BE2C (cell line): ENCODE measurements around the gene GTF2H4.

Experiments used
- DNase-seq: peaks from one replicate; pipeline ENCODE4 v3.0.0-alpha.2; 2020
- H3K27me3 ChIP-seq: fragments of 250-450 bp; sonication (Bioruptor Pico); 2 replicates; pipeline ENCODE4 v1.5.1; 2020; ENCODE audit warnings: mild to moderate bottlenecking
- H3K36me3 ChIP-seq: fragments of 250-450 bp; sonication (Bioruptor Pico); 2 replicates; pipeline ENCODE4 v1.5.1; 2020; ENCODE audit warnings: mild to moderate bottlenecking
- H3K4me1 ChIP-seq: fragments of 250-450 bp; sonication (Bioruptor Pico); 2 replicates; pipeline ENCODE4 v1.5.1; 2020
- H3K4me3 ChIP-seq: 2 replicates; pipeline ENCODE4 v1.5.1; 2011; ENCODE audit warnings: low read depth, low read length
- H3K9me3 ChIP-seq: fragments of 250-450 bp; sonication (Bioruptor Pico); 2 replicates; pipeline ENCODE4 v1.5.1; 2020
- TF ChIP-seq, protein P1 (sequence below): IDR thresholded peaks from 2 replicates; pipeline ENCODE4 v1.5.1; 2012; ENCODE audit warnings: mild to moderate bottlenecking, low read depth, low read length

Gene GTF2H4

DNA sequence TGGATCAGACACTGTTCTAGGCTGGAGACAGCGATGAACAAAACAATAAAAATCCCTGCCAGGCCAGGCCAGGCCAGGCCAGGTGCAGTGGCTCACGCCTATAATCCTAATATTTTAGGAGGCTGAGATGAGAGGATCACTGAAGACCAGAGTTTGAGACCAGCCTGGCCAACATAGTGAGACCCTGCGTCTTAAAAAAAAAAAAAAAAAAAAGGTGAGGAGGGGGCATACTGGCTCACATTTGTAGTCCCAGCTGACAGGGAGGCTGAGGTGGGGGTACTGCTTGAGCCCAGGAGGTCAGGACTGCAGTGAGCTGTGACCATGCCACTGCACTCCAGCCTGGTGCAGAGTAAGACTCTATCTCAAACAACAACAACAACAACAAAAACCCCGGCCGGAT is 37.3 kb downstream of the GTF2H4 start:
- Histone ChIP-seq H3K4me1 (no peaks in the 10 kb centered on the region), H3K36me3 (no peaks in the 10 kb centered on the region), H3K4me3 (no peak overlapping the region), H3K27me3 (peaks cover 26% of the 10 kb centered on the region), H3K9me3 (no peaks in the 10 kb centered on the region)
- DNase-seq = no peak
- TF ChIP-seq, protein P1, sequence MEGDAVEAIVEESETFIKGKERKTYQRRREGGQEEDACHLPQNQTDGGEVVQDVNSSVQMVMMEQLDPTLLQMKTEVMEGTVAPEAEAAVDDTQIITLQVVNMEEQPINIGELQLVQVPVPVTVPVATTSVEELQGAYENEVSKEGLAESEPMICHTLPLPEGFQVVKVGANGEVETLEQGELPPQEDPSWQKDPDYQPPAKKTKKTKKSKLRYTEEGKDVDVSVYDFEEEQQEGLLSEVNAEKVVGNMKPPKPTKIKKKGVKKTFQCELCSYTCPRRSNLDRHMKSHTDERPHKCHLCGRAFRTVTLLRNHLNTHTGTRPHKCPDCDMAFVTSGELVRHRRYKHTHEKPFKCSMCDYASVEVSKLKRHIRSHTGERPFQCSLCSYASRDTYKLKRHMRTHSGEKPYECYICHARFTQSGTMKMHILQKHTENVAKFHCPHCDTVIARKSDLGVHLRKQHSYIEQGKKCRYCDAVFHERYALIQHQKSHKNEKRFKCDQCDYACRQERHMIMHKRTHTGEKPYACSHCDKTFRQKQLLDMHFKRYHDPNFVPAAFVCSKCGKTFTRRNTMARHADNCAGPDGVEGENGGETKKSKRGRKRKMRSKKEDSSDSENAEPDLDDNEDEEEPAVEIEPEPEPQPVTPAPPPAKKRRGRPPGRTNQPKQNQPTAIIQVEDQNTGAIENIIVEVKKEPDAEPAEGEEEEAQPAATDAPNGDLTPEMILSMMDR = no peak

DNA sequence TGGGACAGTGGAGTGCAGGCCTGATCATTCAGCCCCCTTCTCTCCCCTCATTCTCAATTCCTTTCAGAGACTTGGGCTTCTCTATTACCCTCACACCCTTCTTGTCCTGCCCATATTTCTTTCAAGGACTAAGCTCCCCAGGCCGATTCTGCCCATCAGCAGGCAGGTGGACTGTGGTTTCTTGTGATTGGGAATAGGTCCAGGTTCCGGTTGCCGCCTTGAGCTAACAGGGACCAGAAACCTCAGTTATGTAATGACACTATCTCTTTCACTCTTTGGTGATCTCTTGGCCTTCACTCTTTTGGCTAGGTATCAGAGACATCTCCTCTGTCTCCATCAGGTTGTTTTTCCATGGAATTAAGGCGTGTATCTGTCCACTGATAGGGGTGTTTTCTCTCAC is 39.2 kb downstream of the GTF2H4 start:
- H3K36me3 ChIP-seq = no peaks in the 10 kb centered on the region
- TF ChIP-seq, protein P1 = no peak
- no peaks in the 10 kb centered on the region for H3K9me3 ChIP-seq
- no peak overlapping the region for H3K4me3 ChIP-seq
- no peaks in the 10 kb centered on the region for H3K4me1 ChIP-seq
- H3K27me3 ChIP-seq = peaks cover 21% of the 10 kb centered on the region
- no peak for DNase-seq

DNA sequence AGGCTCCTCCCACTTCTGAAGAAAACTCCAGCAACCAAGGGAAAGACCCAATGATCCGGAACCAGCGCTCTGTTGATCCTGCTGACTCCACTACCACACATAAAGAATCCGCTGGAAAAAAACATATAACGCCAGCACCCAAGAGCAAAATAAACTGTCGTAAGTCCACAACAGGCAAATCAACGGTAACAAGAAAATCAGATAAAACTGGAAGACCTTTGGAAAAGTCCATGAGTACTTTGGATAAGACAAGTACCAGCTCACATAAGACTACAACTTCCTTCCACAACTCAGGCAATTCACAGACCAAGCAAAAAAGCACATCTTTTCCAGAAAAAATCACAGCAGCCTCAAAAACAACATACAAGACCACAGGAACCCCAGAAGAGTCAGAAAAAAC is 40.8 kb downstream of the GTF2H4 start:
- Histone ChIP-seq H3K9me3 (no peaks in the 10 kb centered on the region), H3K27me3 (peaks cover 27% of the 10 kb centered on the region), H3K36me3 (no peaks in the 10 kb centered on the region), H3K4me1 (no peaks in the 10 kb centered on the region), H3K4me3 (no peak overlapping the region)
- TF ChIP-seq, protein P1 = no peak
- DNase-seq = no peak

DNA sequence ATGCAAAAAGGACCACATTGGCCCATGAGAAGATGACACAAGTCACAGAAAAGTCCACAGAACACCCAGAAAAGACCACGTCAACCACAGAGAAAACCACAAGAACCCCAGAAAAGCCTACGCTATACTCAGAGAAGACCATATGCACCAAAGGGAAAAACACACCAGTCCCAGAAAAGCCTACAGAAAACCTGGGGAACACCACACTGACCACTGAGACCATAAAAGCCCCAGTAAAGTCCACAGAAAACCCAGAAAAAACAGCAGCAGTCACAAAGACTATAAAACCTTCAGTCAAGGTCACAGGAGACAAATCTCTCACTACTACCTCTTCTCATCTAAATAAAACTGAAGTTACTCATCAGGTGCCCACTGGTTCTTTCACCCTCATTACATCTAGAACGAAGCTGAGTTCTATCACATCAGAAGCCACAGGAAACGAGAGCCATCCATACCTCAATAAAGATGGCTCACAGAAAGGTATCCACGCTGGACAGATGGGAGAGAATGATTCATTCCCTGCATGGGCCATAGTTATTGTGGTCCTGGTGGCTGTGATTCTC is 44.0 kb downstream of the GTF2H4 start:
- no peak for DNase-seq
- H3K27me3 ChIP-seq = peaks cover 48% of the 10 kb centered on the region

DNA sequence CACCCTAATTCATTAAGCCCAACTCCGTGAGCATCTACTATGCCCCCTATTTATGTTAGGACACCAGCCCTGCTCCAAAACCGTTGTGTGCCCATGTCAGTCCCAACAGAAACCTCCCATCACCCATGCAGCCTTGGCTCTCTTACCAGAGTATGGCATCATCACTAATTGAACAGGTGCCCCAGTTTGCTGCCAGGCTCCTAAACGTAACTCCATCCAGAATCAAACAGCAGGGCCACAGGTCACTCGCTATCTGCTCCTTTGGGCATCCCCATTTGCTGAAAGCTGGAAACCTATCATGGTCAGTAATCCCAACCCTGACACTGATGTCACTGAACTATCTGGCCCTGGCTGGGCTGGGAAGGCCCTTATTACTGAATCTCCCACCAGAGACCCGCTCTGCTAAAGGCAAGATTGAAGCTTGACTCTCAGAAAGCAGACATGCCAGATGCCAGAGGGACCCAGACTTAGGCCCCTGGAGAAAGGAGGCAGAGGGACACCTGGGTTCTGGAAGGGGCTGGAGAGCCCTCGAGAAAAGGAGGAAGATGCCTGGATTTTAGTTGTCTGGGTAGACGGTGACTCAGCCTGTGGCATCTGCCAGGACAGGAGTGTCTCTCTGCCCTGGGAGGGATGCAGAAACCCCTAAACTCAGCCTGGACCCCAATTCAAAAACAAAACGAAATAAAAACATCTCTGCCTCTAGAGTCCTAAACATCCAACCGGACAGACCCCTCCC is 46.8 kb downstream of the GTF2H4 start:
- Histone ChIP-seq H3K9me3 (no peaks in the 10 kb centered on the region), H3K27me3 (peaks cover 67% of the 10 kb centered on the region), H3K36me3 (no peaks in the 10 kb centered on the region), H3K4me3 (peak overlapping the region; percentile 48), H3K4me1 (no peaks in the 10 kb centered on the region)
- no peak for DNase-seq
- TF ChIP-seq, protein P1 = no peak

More for the DNA sequence above, 44.0 kb downstream of the GTF2H4 start:
- Histone ChIP-seq H3K36me3 (no peaks in the 10 kb centered on the region), H3K4me1 (no peaks in the 10 kb centered on the region), H3K9me3 (no peaks in the 10 kb centered on the region), H3K4me3 (no peak overlapping the region)
- TF ChIP-seq, protein P1 = no peak

DNA sequence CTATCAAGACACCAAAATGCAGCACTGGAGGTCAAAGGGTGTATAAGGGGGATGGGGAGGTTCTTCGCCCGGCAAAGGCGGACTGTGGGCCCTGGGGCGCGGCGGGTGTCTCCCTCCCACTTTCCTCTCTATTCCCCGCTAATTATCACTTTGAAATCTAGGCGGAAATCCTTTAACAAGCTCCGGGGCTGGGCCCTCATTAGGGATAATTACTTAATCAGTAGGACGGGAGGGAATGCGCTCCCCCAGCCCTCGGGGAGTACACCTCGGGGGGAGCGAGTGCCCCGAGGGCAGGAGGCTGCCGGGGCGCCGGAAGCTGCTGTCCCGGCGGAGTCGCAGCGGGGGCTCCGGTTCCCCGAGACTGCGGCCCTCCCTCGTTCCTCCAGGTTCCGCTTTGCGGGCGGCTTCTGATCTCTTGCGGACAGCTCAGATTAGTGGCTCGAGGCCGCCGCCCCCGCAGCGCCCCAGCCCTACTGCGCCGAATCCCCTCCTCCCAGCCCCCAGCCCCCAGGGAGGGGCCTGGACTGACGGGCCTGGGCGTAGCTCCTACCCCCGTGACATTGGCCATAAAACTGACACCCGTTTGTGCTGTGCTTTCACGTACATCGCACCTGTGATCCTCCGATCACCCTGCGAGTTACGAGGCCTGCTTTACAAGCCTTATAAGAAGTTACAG is 47.5 kb downstream of the GTF2H4 start:
- H3K27me3 ChIP-seq = peaks cover 73% of the 10 kb centered on the region

More for the DNA sequence above, 47.5 kb downstream of the GTF2H4 start:
- no peaks in the 10 kb centered on the region for H3K9me3 ChIP-seq
- DNase-seq = peak; percentile 30
- no peaks in the 10 kb centered on the region for H3K4me1 ChIP-seq
- peak overlapping the region; percentile 48 for H3K4me3 ChIP-seq
- TF ChIP-seq, protein P1 = no peak
- no peaks in the 10 kb centered on the region for H3K36me3 ChIP-seq
